Activated CD4-positive, alpha-beta memory T cell treated with anti-CD3 and anti-CD28 coated beads, Interleukin-2, amount 10 ng/mL, durations not matched to agents 7 days and 5 days (primary cell): ENCODE data around the gene TBX4. TPM values are rescaled to one million over a fixed set of nuclear protein-coding genes. Genes with fewer than 3 reads are reported as not detected.
A peak's percentile ranks its signal among the peaks of the same experiment; 100 is the strongest.

ENCODE experiments used
- CTCF ChIA-PET: fragments of 350-600 bp; sonication (Branson Sonifier 250); formaldehyde crosslinking; loops from one replicate; lab custom pipeline; 2021; ENCODE audit warnings: antibody characterized with exemption, inconsistent platforms; lab: Charles Lee
- POLR2A ChIA-PET: fragments of 350-600 bp; sonication (Branson Sonifier 250); formaldehyde crosslinking; loops from one replicate; lab custom pipeline; 2021; ENCODE audit warnings: antibody characterized with exemption; lab: Charles Lee
- DNase-seq: peaks from one replicate; pipeline ENCODE4 v3.0.0-alpha.2; 2020
- H3K27ac Mint-ChIP-seq: one replicate; pipeline ENCODE4 v1.8.0; 2021; ENCODE audit warnings: mild to moderate bottlenecking, mixed read lengths
- H3K27me3 Mint-ChIP-seq: one replicate; pipeline ENCODE4 v1.8.0; 2021; ENCODE audit warnings: mixed read lengths
- H3K36me3 Mint-ChIP-seq: one replicate; pipeline ENCODE4 v1.8.0; 2021; ENCODE audit warnings: low read depth, mixed read lengths
- H3K4me1 Mint-ChIP-seq: one replicate; pipeline ENCODE4 v1.8.0; 2021; ENCODE audit warnings: mixed read lengths
- H3K4me3 Mint-ChIP-seq: one replicate; pipeline ENCODE4 v1.8.0; 2021; ENCODE audit warnings: mild to moderate bottlenecking, mixed read lengths
- H3K9me3 Mint-ChIP-seq: one replicate; pipeline ENCODE4 v1.8.0; 2021; ENCODE audit warnings: mixed read lengths
- total RNA-seq, 2 experiments: library from RNA; stranded (reverse); gene quantifications; one replicate each; pipeline ENCODE4 v1.2.3, GENCODE V29; 2021

The TBX4 gene
- not detected for total RNA-seq

GRCh38 chr17:61452301-61453290 is at the start of gene TBX4:
TSS of gene TBX4 (plus strand) at chr17:61452422. CDS start at chr17:61456491, 4,069 bp downstream.
- Mint-ChIP-seq H3K9me3 (no peaks in the 10 kb centered on the region), H3K36me3 (peaks cover 3% of the 10 kb centered on the region), H3K27ac (no peak within 1 kb of the TSS), H3K4me3 (no peak within 1 kb of the TSS), H3K4me1 (peaks cover 15% of the 10 kb centered on the region), H3K27me3 (peaks cover 68% of the 10 kb centered on the region)
- no peak for DNase-seq
- ChIA-PET CTCF (no interaction called here), POLR2A (no interaction called here)

DNA sequence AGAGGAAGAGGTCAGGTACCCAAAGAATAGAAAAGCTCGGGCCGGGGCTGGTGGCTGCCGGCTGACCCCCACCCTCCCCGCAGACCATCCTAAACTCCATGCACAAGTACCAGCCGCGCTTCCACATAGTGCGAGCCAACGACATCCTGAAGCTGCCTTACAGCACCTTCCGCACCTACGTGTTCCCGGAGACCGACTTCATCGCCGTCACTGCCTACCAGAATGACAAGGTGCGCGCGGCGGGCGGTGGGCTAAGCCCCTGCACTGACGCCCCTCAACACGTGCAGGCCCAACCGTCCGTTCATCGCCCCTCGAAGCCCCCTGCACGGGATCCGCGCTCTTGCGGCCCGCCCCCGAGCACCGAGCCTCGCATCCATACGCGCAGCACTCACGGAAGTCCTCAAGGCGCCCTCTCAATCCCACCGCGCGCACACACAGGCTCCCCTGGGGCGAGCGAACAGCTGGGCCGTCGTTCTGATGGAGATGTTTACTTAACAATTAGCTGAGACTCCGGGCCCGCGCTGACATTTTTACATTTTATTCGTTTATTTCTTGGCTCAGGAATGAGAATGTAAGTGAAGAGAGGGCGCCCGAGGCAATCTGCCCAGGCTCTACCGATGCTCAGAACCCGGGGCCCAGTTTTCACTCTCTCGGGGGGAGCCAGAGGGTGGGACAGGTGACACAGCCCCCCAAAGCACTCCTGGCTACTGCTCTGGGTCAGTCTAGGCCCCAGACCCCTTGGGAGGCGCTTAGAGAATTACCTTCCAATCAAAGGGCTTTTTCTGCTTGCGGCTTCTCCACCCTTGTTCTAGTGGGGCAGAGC is 49.0 kb upstream of the TBX4 start:
- DNase-seq, result no peak
- ChIA-PET CTCF (no interaction called here), POLR2A (no interaction called here)
- Mint-ChIP-seq H3K9me3 (no peaks in the 10 kb centered on the region), H3K27ac (peak overlapping the region; percentile 31), H3K36me3 (peaks cover 4% of the 10 kb centered on the region), H3K4me3 (peak overlapping the region; percentile 56), H3K4me1 (peaks cover 33% of the 10 kb centered on the region), H3K27me3 (peaks cover 73% of the 10 kb centered on the region)

DNA sequence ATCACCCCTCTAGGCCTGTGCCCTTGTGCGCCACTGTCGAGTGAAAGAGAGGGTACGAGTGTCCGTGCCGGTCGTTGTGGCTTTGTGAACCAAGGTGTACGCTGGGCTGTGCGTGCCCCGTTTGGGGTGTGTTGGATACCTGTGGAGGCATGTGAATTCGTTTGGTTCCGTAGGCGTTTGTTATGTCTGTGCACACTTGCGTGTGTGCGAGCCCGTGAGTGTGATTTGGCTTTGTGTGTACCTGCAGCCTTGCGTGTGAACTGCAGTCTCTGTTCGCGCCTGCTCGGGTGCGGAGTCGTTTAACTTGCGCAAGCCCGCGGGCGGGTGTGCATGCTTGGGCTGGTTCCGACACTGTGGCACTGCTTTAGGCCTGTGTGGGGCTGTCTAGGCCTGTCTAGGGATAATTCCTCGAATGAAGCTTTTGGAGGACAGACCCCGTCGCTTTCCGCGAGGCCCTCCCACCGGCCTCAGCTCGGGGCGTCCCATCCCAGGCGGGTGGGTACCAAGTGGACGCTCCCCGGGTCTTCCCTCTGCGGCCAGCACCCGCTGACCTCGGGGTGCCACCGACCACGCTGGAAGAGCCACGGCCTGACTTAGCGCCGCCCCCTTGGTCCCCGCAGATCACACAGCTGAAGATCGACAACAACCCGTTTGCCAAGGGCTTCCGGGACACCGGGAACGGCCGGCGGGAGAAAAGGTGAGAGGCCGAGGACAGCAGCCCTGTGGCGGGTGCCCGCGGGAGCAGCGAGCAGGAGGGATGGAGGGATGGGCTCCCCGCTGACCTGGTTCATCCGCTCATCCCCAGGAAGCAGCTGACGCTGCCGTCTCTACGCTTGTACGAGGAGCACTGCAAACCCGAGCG is 48.2 kb upstream of the TBX4 start:
- H3K9me3 Mint-ChIP-seq, result no peaks in the 10 kb centered on the region
- peaks cover 32% of the 10 kb centered on the region for H3K4me1 Mint-ChIP-seq
- H3K4me3 Mint-ChIP-seq, result peak overlapping the region; percentile 17
- POLR2A ChIA-PET, result interaction anchor here (1.3 kb wide), 1 partner anchor 9 kb away, joined by 3 read pairs; no protein-coding TSS in a partner anchor
- DNase-seq, result no peak
- H3K36me3 Mint-ChIP-seq, result no peaks in the 10 kb centered on the region
- no peak overlapping the region for H3K27ac Mint-ChIP-seq
- peaks cover 74% of the 10 kb centered on the region for H3K27me3 Mint-ChIP-seq
- CTCF ChIA-PET, result no interaction called here

- Mint-ChIP-seq H3K4me3 (no peak overlapping the region), H3K36me3 (no peaks in the 10 kb centered on the region), H3K9me3 (no peaks in the 10 kb centered on the region), H3K4me1 (peaks cover 31% of the 10 kb centered on the region), H3K27me3 (peaks cover 74% of the 10 kb centered on the region), H3K27ac (no peak overlapping the region)
- POLR2A ChIA-PET, result interaction anchor here (1.3 kb wide), 1 partner anchor 10 kb away, joined by 3 read pairs; no protein-coding TSS in a partner anchor
- DNase-seq, result no peak
- CTCF ChIA-PET, result no interaction called here
Observed at GRCh38 chr17:61404663-61404912, 47.6 kb upstream of the TBX4 start.

DNA sequence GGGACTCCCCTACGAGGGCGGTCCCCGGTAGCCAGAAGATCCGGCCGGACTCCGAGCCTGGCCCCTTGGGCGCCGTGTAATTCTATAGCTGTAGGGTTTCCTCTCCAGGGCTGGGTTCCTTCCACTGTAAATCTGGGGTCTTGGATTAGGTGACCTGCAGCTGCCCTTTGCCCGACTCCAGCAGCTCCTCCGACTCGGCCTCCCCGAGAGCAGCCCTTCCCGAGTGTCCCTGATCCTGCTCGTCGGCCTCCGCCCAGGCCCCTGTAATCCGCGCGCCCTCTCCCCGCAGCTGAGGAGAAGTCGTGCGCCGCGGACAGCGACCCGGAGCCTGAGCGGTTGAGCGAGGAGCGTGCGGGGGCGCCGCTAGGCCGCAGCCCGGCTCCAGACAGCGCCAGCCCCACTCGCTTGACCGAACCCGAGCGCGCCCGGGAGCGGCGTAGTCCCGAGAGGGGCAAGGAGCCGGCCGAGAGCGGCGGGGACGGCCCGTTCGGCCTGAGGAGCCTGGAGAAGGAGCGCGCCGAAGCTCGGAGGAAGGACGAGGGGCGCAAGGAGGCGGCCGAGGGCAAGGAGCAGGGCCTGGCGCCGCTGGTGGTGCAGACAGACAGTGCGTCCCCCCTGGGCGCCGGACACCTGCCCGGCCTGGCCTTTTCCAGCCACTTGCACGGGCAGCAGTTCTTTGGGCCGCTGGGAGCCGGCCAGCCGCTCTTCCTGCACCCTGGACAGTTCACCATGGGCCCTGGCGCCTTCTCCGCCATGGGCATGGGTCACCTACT is 47.1 kb upstream of the TBX4 start:
- DNase-seq, result no peak
- Mint-ChIP-seq H3K4me3 (no peak overlapping the region), H3K4me1 (peaks cover 34% of the 10 kb centered on the region), H3K27me3 (peaks cover 77% of the 10 kb centered on the region), H3K9me3 (no peaks in the 10 kb centered on the region), H3K36me3 (no peaks in the 10 kb centered on the region), H3K27ac (no peak overlapping the region)
- CTCF ChIA-PET, result no interaction called here
- POLR2A ChIA-PET, result interaction anchor here (1.3 kb wide), 1 partner anchor 10 kb away, joined by 3 read pairs; no protein-coding TSS in a partner anchor

DNA sequence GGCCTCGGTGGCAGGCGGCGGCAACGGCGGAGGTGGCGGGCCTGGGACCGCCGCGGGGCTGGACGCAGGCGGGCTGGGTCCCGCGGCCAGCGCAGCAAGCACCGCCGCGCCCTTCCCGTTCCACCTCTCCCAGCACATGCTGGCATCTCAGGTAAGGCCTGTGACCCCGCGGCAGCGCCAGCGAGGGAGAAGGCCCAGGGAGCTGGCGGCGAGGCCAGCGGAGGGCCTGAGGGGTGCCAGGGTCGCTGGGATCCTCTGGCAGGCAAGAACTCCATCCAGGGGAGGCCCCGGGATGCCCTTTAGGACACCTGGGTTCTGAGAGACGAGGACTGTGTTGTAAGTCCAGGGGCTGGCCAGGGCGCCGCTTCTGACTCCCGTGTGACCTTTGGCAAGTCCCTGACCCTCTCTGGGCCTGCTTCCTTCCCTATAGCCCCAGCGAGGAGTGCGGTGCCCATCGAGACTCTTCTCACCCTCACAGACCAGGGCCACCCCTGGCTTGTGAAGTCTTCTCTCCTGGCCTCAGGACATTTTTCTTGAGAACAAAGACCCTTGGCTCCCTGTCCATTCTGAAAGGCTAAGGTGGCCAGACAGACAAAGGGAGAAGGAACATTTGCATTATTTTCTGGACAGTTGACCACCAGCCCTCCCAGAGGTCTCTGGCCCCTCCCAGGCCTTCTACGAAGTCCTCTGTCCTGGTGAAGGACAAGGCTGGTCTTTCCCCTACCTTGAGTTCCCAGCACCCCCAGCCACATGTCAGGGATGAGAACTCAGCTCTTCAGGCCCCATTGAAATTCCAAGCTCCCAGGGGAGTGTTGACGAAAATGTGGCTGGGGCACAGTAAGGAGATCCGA is 46.3 kb upstream of the TBX4 start:
- H3K9me3 Mint-ChIP-seq, result no peaks in the 10 kb centered on the region
- no peak overlapping the region for H3K27ac Mint-ChIP-seq
- peaks cover 80% of the 10 kb centered on the region for H3K27me3 Mint-ChIP-seq
- POLR2A ChIA-PET, result no interaction called here
- H3K36me3 Mint-ChIP-seq, result no peaks in the 10 kb centered on the region
- H3K4me3 Mint-ChIP-seq, result no peak overlapping the region
- DNase-seq, result no peak
- peaks cover 39% of the 10 kb centered on the region for H3K4me1 Mint-ChIP-seq
- CTCF ChIA-PET, result no interaction called here

GRCh38 chr17:61406537-61406845 is 45.7 kb upstream of the TBX4 start:
- H3K36me3 Mint-ChIP-seq, result no peaks in the 10 kb centered on the region
- ChIA-PET CTCF (no interaction called here), POLR2A (no interaction called here)
- H3K27me3 Mint-ChIP-seq, result peaks cover 77% of the 10 kb centered on the region
- H3K4me1 Mint-ChIP-seq, result peaks cover 41% of the 10 kb centered on the region
- DNase-seq, result no peak
- no peak overlapping the region for H3K4me3 Mint-ChIP-seq
- no peak overlapping the region for H3K27ac Mint-ChIP-seq
- H3K9me3 Mint-ChIP-seq, result no peaks in the 10 kb centered on the region

DNA sequence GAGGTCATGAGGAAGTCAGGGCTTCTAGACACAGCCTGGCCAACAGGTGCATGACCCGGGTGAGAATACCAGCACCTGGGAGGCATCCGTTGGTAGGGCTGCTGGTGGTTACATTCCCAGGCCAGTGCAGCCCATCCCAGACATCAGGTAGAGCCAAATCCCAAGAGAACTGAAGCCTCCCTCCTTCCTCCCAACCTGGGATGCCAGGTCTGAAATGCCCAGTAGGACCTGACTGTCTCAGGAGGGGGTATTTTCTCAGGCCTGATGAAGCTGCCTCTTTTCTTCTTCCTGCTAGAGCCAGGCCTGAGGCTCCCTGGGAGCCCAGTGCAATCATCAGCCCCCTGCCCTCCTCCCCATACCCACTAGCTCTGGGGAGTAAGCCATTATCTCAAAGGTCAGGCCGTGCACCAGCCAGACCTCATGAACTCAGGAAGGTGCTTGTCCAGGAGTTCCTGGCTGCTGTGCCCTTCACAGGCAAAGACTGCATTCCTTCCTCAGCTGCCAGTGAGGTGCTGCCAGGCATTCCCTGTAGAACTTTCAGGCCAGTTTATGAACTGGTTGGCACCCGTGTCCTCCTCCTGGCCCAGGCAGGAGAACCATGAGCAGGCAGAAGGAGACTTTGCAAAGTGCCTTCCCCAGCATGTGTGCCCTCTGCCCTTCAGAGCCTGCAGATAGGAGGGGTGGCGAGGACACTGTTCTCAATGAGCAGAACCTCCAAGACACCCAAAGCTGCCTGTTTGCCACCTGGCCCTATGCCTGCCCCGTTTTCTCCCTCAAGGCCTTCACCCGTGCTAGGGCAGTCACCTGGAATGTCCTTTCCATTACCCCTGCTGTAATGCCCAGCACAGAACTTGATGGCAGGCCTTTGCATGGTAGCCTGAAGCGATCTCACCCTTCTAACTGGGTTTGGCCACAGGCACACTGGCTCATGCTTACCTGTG is 45.0 kb upstream of the TBX4 start:
- Mint-ChIP-seq H3K36me3 (no peaks in the 10 kb centered on the region), H3K27me3 (peaks cover 71% of the 10 kb centered on the region)

DNA sequence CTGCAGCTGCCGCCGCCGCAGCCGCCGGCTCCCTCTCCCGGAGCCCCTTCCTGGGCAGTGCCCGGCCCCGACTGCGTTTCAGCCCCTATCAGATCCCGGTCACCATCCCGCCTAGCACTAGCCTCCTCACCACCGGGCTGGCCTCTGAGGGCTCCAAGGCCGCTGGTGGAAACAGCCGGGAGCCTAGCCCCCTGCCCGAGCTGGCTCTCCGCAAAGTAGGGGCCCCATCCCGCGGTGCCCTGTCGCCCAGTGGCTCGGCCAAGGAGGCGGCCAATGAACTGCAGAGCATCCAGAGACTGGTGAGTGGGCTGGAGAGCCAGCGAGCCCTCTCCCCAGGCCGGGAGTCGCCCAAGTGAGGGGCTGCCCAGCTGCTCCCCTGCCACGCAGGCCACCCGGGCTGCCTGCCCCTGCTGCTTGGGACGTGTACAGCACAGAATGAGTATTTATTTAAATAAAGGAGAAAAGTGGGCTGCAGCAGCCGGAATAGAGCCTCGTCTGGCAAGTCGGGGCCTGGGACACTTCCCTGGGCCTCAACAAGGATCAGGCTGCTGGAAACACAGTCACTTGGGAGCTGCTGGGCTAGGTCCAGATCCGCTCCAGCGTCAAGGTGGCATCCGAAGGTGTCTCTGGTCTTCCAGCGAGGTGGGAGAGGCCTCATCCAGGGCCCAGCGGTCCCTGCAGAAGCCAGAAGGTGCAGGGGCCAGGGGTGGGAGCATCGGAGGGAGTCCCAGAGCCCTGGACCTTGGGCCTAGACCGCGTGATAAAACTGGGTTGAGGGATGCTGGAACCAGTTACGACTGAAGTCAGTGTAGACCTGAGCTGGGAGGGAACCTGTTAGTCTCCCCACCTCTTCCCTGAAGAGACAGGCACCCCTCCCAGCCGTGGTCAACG is 43.8 kb upstream of the TBX4 start:
- peak overlapping the region; percentile 58 for H3K4me3 Mint-ChIP-seq
- no peak overlapping the region for H3K27ac Mint-ChIP-seq
- H3K4me1 Mint-ChIP-seq, result peaks cover 30% of the 10 kb centered on the region
- no peaks in the 10 kb centered on the region for H3K9me3 Mint-ChIP-seq
- no peaks in the 10 kb centered on the region for H3K36me3 Mint-ChIP-seq
- ChIA-PET CTCF (no interaction called here), POLR2A (no interaction called here)
- no peak for DNase-seq
- peaks cover 64% of the 10 kb centered on the region for H3K27me3 Mint-ChIP-seq

More for the DNA sequence above, 45.0 kb upstream of the TBX4 start:
- Mint-ChIP-seq H3K4me3 (no peak overlapping the region), H3K9me3 (no peaks in the 10 kb centered on the region), H3K4me1 (peaks cover 40% of the 10 kb centered on the region), H3K27ac (no peak overlapping the region)
- ChIA-PET POLR2A (interaction anchor here (0.6 kb wide), 1 partner anchor 615 kb away, joined by 3 read pairs; no protein-coding TSS in a partner anchor), CTCF (no interaction called here)
- DNase-seq, result no peak
